CD14-positive monocyte (primary cell): Measurements from ENCODE around the gene FERMT2. TPM values are rescaled to one million over a fixed set of nuclear protein-coding genes. Genes with fewer than 3 reads are reported as not detected.

Experiments
- DNase-seq, 3 donors: peaks; one replicate each; pipeline ENCODE4 v3.0.0-alpha.2; 2011 to 2022
- H2AFZ ChIP-seq: 2 replicates; pipeline ENCODE4 v1.6.0; 2012; ENCODE audit warnings: mild to moderate bottlenecking, low read depth, low read length, inconsistent platforms; ENCODE audit not compliant: insufficient read depth, poor library complexity, severe bottlenecking
- H3K27ac ChIP-seq, 2 donors: 1 replicate in 1 of 2; 2 replicates in 1 of 2; pipeline ENCODE4 v1.5.1; 2012 to 2013; ENCODE audit warnings: low read length in 2 of 2, control low read depth in 1 of 2, inconsistent platforms in 1 of 2, low read depth in 1 of 2, mild to moderate bottlenecking in 1 of 2
- H3K27me3 ChIP-seq, 2 donors: one replicate each; pipeline versions ENCODE4 v1.6.0 to v1.6.1; 2011 to 2013; ENCODE audit warnings: low read length in 2 of 2; ENCODE audit not compliant: control insufficient read depth in 2 of 2, insufficient read depth in 2 of 2
- H3K36me3 ChIP-seq, 2 donors: replicated peaks in 1 of 2; 1 replicate in 1 of 2; 2 replicates in 1 of 2; pipeline versions ENCODE4 v1.5.1 to v1.6.1; 2012 to 2013; ENCODE audit warnings: low read length in 2 of 2, control low read depth in 1 of 2, inconsistent platforms in 1 of 2, mild to moderate bottlenecking in 1 of 2; ENCODE audit not compliant: insufficient read depth in 2 of 2, control insufficient read depth in 1 of 2
- H3K4me1 ChIP-seq, 2 donors: 1 replicate in 1 of 2; 2 replicates in 1 of 2; pipeline versions ENCODE4 v1.5.1 to v1.6.1; 2012 to 2013; ENCODE audit warnings: low read length in 2 of 2, control low read depth in 1 of 2, inconsistent platforms in 1 of 2, mild to moderate bottlenecking in 1 of 2, moderate library complexity in 1 of 2; ENCODE audit not compliant: insufficient read depth in 2 of 2, control insufficient read depth in 1 of 2
- H3K4me2 ChIP-seq: replicated peaks from 2 replicates; pipeline ENCODE3; 2012; ENCODE audit warnings: low read length, moderate library complexity, mild to moderate bottlenecking; ENCODE audit not compliant: poor library complexity, severe bottlenecking; ENCODE audit errors: extremely low read depth
- H3K4me3 ChIP-seq, 3 experiments: fragments of 200-600 bp in 1 of 3; sonication (generic) in 1 of 3; replicated peaks in 1 of 3; 1 replicate in 2 of 3; 2 replicates in 1 of 3; pipeline ENCODE4 v1.5.1; 2011 to 2013; ENCODE audit warnings: low read length in 3 of 3, mild to moderate bottlenecking in 3 of 3, control low read depth in 2 of 3, low read depth in 2 of 3, inconsistent platforms in 1 of 3, moderate library complexity in 1 of 3
- H3K79me2 ChIP-seq: 2 replicates; pipeline ENCODE4 v1.6.0; 2012; ENCODE audit warnings: mild to moderate bottlenecking, control low read depth, inconsistent platforms, low read length, moderate library complexity; ENCODE audit not compliant: insufficient read depth
- H3K9ac ChIP-seq: 2 replicates; pipeline ENCODE4 v1.6.0; 2017; ENCODE audit warnings: low read length, mild to moderate bottlenecking; ENCODE audit not compliant: insufficient read depth, poor library complexity, severe bottlenecking
- H3K9me3 ChIP-seq, 2 donors: replicated peaks in 1 of 2; 1 replicate in 1 of 2; 2 replicates in 1 of 2; pipeline versions ENCODE4 v1.5.1 to v1.6.1; 2012 to 2013; ENCODE audit warnings: low read length in 2 of 2, control low read depth in 1 of 2; ENCODE audit not compliant: control insufficient read depth in 1 of 2, insufficient read depth in 1 of 2
- H4K20me1 ChIP-seq: 2 replicates; pipeline ENCODE4 v1.6.0; 2012; ENCODE audit warnings: mild to moderate bottlenecking, low read length, control low read depth, moderate library complexity; ENCODE audit not compliant: insufficient read depth
- H3K27ac Mint-ChIP-seq, 7 donors: one replicate each; pipeline ENCODE4 v1.8.0; 2020; ENCODE audit warnings: mild to moderate bottlenecking in 7 of 7, mixed read lengths in 7 of 7, moderate library complexity in 6 of 7, inconsistent platforms in 2 of 7
- H3K27me3 Mint-ChIP-seq, 3 donors: one replicate each; pipeline ENCODE4 v1.8.0; 2021 to 2022; ENCODE audit warnings: low read depth in 3 of 3, mild to moderate bottlenecking in 3 of 3, mixed read lengths in 3 of 3, moderate library complexity in 3 of 3, inconsistent platforms in 1 of 3
- H3K36me3 Mint-ChIP-seq, 2 donors: one replicate each; pipeline ENCODE4 v1.8.0; 2020; ENCODE audit warnings: mixed read lengths in 2 of 2, inconsistent platforms in 1 of 2, mild to moderate bottlenecking in 1 of 2
- H3K4me1 Mint-ChIP-seq: one replicate; pipeline ENCODE4 v1.8.0; 2020; ENCODE audit warnings: mild to moderate bottlenecking, mixed read lengths
- H3K4me3 Mint-ChIP-seq, 2 donors: one replicate each; pipeline ENCODE4 v1.8.0; 2020; ENCODE audit warnings: mild to moderate bottlenecking in 2 of 2, mixed read lengths in 2 of 2, moderate library complexity in 1 of 2
- H3K9me3 Mint-ChIP-seq, 7 donors: one replicate each; pipeline ENCODE4 v1.8.0; 2020 to 2022; ENCODE audit warnings: mixed read lengths in 7 of 7, mild to moderate bottlenecking in 6 of 7, moderate library complexity in 6 of 7, inconsistent platforms in 2 of 7
- CTCF ChIP-seq: fragments of 200-600 bp; IDR thresholded peaks from one replicate; pipeline ENCODE4 v1.8.0; 2022; ENCODE audit warnings: antibody characterized with exemption, mild to moderate bottlenecking
- WGBS: methylation state at CpG from one replicate; pipeline ENCODE4 v1.1.5; 2013; ENCODE audit warnings: missing lambda C conversion rate; ENCODE audit not compliant: insufficient coverage; 5-methylcytosine and 5-hydroxymethylcytosine counted together
- intact Hi-C, 2 donors: fragments of 100-400 bp; cut with micrococcal nuclease; formaldehyde crosslinking; loops; one replicate each; pipeline versions ENCODE4 v1.15.0 to v1.15.1; 2023
- polyA plus RNA-seq, 3 donors: library from polyadenylated mRNA; depleted of rRNA in 1 of 3; unstranded in 2 of 3; stranded (reverse) in 1 of 3; fragments of 300-500 nt in 2 of 3; fragments of >200 nt in 1 of 3; fragmentation: Illumina TruSeq in 2 of 3; gene quantifications; 1 replicate in 2 of 3; 2 replicates in 1 of 3; pipeline ENCODE4 v1.2.3, GENCODE V29; 2012 to 2021

Gene FERMT2
- polyA plus RNA-seq, 3 donors: not detected

- Histone ChIP-seq H3K4me2 (no peak overlapping the region), H3K79me2 (no peaks in the 10 kb centered on the region), H3K36me3 (no peaks in the 10 kb centered on the region), H2AFZ (no peak overlapping the region), H3K9ac (no peak overlapping the region), H3K9me3 (no peaks in the 10 kb centered on the region), H4K20me1 (no peaks in the 10 kb centered on the region), H3K4me1 (no peaks in the 10 kb centered on the region), H3K27ac (no peak overlapping the region), H3K4me3 (no peak overlapping the region), H3K27me3 (no peaks in the 10 kb centered on the region)
- Mint-ChIP-seq H3K9me3 (peaks cover 0 to 9% (median 4%) of the 10 kb centered on the region in 7 donors), H3K4me3 (no peak overlapping the region), H3K27ac (no peak overlapping the region), H3K27me3 (peaks cover 0 to 3% (median 3%) of the 10 kb centered on the region in 3 donors), H3K4me1 (no peaks in the 10 kb centered on the region), H3K36me3 (no peaks in the 10 kb centered on the region)
- no peak for DNase-seq
- TF ChIP-seq CTCF: no peak
- intact Hi-C loops: no loop called here
These were observed 37.3 kb upstream of the FERMT2 start for GRCh38 chr14:52988139-52988538.

GRCh38 chr14:52987514-52987913, 36.7 kb upstream of the FERMT2 start:
- WGBS: 90% methylated on average over 2 of the region's 3 CpGs
- no peak overlapping the region for H3K4me3 Mint-ChIP-seq
- Histone ChIP-seq H3K4me2 (no peak overlapping the region), H3K4me3 (no peak overlapping the region), H3K9me3 (no peaks in the 10 kb centered on the region), H3K79me2 (no peaks in the 10 kb centered on the region), H3K4me1 (no peaks in the 10 kb centered on the region), H2AFZ (no peak overlapping the region), H3K9ac (no peak overlapping the region), H3K27me3 (no peaks in the 10 kb centered on the region), H4K20me1 (no peaks in the 10 kb centered on the region), H3K27ac (no peak overlapping the region), H3K36me3 (no peaks in the 10 kb centered on the region)
- no peak overlapping the region for H3K27ac Mint-ChIP-seq
- H3K4me1 Mint-ChIP-seq: no peaks in the 10 kb centered on the region
- peaks cover 1 to 3% (median 3%) of the 10 kb centered on the region in 3 donors for H3K27me3 Mint-ChIP-seq
- no peak for TF ChIP-seq CTCF
- intact Hi-C loops: no loop called here
- H3K36me3 Mint-ChIP-seq: no peaks in the 10 kb centered on the region
- no peak for DNase-seq
- H3K9me3 Mint-ChIP-seq: peaks cover 0 to 10% (median 4%) of the 10 kb centered on the region in 7 donors
